ENCODE results near the gene PKMYT1. TPM values are rescaled to one million over a fixed set of nuclear protein-coding genes. Genes with fewer than 3 reads are reported as not detected.

The PKMYT1 gene
- total and polyA plus RNA-seq, 2 of the 4 experiments (the other 2 are of a cell fraction), result 1.8 to 14.9 TPM

DNA sequence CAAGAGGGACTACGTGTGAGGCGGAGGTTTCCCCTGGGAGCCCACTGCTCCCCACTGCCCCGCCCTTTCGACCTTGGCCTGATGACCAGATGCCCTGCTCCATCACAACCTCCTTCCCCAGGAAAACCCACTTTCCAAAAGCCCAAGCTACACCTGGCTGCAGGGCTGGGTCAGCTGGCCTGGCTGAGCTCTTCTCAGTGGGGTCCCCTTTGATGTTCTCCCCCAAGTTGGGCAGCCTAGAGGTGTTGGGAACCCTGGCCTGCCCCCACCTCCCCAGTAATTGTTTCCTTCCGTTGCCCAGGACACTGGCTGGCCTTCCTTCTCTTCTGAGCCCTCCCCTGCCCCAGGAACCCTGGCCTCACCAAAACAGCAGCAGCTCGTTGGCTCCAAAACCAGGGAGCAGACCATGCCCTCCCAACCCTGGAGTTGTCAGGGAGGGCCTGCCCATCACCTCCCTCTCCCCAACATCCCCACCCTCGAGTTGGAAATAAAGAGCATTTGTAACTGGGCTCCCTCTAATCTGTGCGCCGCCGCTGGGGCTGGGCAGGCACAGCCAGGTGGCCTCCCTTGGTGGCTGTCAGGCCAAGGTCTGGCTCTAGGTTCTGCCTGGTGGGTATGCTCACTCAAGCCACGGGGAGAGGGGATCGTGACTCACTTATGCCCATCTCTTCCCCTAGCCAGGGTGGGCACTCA is 33.9 kb upstream of the PKMYT1 start:
- H2AK5ac ChIP-seq (ENCODE audit: low read depth, low read length), result no peak overlapping the region
- H2BK20ac ChIP-seq (ENCODE audit: low read depth, low read length), result no peak overlapping the region
- H4K91ac ChIP-seq (ENCODE audit: insufficient read depth, low read depth, low read length), result no peak overlapping the region
- peaks cover 3% of the 10 kb centered on the region; the same call in 1 of the 2 replicates for H3K4me1 ChIP-seq (ENCODE audit: control insufficient read depth, insufficient read depth, low read length)
- CTCF ChIA-PET, result no interaction called here
- in situ Hi-C loops (cut with MboI; ENCODE audit: low sequenced_read_pairs), result no loop called here
- H4K5ac ChIP-seq (ENCODE audit: low read depth, low read length), result no peak overlapping the region
- ATAC-seq (ENCODE audit: low read depth) (no peak), DNase-seq (no peak)
- no peaks in the 10 kb centered on the region for H3K36me3 ChIP-seq (ENCODE audit: control insufficient read depth, insufficient read depth, low read length)
- H3K9ac ChIP-seq (ENCODE audit: low read depth, low read length), result no peak overlapping the region
- H3K4me2 ChIP-seq (ENCODE audit: low read depth, low read length), result no peak overlapping the region
- H3K14ac ChIP-seq (replicated peaks; ENCODE audit: low read depth, low read length), result no peak overlapping the region
- H2BK120ac ChIP-seq (ENCODE audit: low read depth, low read length), result no peak overlapping the region
- H2AFZ ChIP-seq (replicated peaks; ENCODE audit: low read length, poor library complexity), result no peak overlapping the region
- peaks cover 36% of the 10 kb centered on the region for H3K27me3 ChIP-seq (ENCODE audit: control insufficient read depth, insufficient read depth, low read length)
- no peaks in the 10 kb centered on the region for H3K9me3 ChIP-seq (ENCODE audit: control insufficient read depth, insufficient read depth, low read length)
- dilution Hi-C loops (cut with HindIII; ENCODE audit: low sequenced_read_pairs, unreplicated experiment), result no loop called here
- no peak overlapping the region for H3K4ac ChIP-seq (ENCODE audit: low read depth, low read length)
- no peak overlapping the region for H4K8ac ChIP-seq (ENCODE audit: low read depth in 2 of 2, low read length in 2 of 2)
- no peak overlapping the region for H2BK15ac ChIP-seq (ENCODE audit: low read depth, low read length)
- TF ChIP-seq POLR2A (IDR thresholded peaks at IDR 0.05; ENCODE audit: low read depth, low read length) (no peak), CEBPB (IDR thresholded peaks at IDR 0.05; ENCODE audit: low read depth, low read length) (no peak), CHD1 (IDR thresholded peaks at IDR 0.05; ENCODE audit: low read depth, low read length) (no peak), RCOR1 (IDR thresholded peaks at IDR 0.05; ENCODE audit: insufficient replicate concordance, low read length) (no peak), SMC3 (IDR thresholded peaks at IDR 0.05; ENCODE audit: low read depth, low read length) (no peak), RFX5 (IDR thresholded peaks at IDR 0.05; ENCODE audit: low read depth, low read length) (no peak), NFE2L2 (IDR thresholded peaks at IDR 0.05; ENCODE audit: low read depth, low read length) (no peak), RAD21 (IDR thresholded peaks at IDR 0.05; ENCODE audit: low read length) (no peak), MAZ (IDR thresholded peaks at IDR 0.05; ENCODE audit: borderline replicate concordance, low read depth, low read length) (no peak), FOS (IDR thresholded peaks at IDR 0.05; ENCODE audit: low read depth, low read length) (no peak)
- TF ChIP-seq, protein P1, sequence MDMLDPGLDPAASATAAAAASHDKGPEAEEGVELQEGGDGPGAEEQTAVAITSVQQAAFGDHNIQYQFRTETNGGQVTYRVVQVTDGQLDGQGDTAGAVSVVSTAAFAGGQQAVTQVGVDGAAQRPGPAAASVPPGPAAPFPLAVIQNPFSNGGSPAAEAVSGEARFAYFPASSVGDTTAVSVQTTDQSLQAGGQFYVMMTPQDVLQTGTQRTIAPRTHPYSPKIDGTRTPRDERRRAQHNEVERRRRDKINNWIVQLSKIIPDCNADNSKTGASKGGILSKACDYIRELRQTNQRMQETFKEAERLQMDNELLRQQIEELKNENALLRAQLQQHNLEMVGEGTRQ (IDR thresholded peaks at IDR 0.05; ENCODE audit: low read depth, low read length), result no peak
- TF ChIP-seq, protein P2, sequence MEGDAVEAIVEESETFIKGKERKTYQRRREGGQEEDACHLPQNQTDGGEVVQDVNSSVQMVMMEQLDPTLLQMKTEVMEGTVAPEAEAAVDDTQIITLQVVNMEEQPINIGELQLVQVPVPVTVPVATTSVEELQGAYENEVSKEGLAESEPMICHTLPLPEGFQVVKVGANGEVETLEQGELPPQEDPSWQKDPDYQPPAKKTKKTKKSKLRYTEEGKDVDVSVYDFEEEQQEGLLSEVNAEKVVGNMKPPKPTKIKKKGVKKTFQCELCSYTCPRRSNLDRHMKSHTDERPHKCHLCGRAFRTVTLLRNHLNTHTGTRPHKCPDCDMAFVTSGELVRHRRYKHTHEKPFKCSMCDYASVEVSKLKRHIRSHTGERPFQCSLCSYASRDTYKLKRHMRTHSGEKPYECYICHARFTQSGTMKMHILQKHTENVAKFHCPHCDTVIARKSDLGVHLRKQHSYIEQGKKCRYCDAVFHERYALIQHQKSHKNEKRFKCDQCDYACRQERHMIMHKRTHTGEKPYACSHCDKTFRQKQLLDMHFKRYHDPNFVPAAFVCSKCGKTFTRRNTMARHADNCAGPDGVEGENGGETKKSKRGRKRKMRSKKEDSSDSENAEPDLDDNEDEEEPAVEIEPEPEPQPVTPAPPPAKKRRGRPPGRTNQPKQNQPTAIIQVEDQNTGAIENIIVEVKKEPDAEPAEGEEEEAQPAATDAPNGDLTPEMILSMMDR (conservative IDR thresholded peaks at IDR 0.05; ENCODE audit: low read depth, low read length), result no peak
- TF ChIP-seq, protein P3, sequence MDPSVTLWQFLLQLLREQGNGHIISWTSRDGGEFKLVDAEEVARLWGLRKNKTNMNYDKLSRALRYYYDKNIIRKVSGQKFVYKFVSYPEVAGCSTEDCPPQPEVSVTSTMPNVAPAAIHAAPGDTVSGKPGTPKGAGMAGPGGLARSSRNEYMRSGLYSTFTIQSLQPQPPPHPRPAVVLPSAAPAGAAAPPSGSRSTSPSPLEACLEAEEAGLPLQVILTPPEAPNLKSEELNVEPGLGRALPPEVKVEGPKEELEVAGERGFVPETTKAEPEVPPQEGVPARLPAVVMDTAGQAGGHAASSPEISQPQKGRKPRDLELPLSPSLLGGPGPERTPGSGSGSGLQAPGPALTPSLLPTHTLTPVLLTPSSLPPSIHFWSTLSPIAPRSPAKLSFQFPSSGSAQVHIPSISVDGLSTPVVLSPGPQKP (IDR thresholded peaks at IDR 0.05; ENCODE audit: borderline replicate concordance, low read depth, low read length), result no peak
- H3K27ac ChIP-seq (ENCODE audit: insufficient read depth, low read length), result no peak overlapping the region
- intact Hi-C loops (cut with micrococcal nuclease), result no loop called here
- POLR2A ChIA-PET (ENCODE audit: unreplicated experiment), result no interaction called here
- no peak overlapping the region for H3K56ac ChIP-seq (ENCODE audit: extremely low read depth, insufficient read depth, low read length)
- no peak overlapping the region for H2AK9ac ChIP-seq (replicated peaks; ENCODE audit: low read depth, low read length, poor library complexity)
- no peak overlapping the region for H3K18ac ChIP-seq (ENCODE audit: low read depth, low read length)
- BruUV-seq (replicated peaks), result no TSS peak
- H3K4me3 ChIP-seq (ENCODE audit: insufficient read depth, low read depth, low read length), result no peak overlapping the region
- peaks cover 4% of the 10 kb centered on the region; the same call in 1 of the 2 replicates for H4K20me1 ChIP-seq (ENCODE audit: insufficient read depth, low read length)
- no peak overlapping the region for H3K23ac ChIP-seq (ENCODE audit: low read depth, low read length)
- H2BK5ac ChIP-seq (ENCODE audit: low read depth, low read length, poor library complexity, severe bottlenecking), result no peak overlapping the region
- H3K79me1 ChIP-seq (ENCODE audit: low read depth in 1 of 2, low read length in 2 of 2), result no peaks in the 10 kb centered on the region
- 33% methylated on average over 1 of the region's 12 CpGs; no CpG with 5 or more reads in 1 of the 2 experiments for WGBS, 2 experiments (ENCODE audit: extremely low coverage in 2 of 2, insufficient read length in 1 of 2)
- no peaks in the 10 kb centered on the region for H3K9me1 ChIP-seq (ENCODE audit: insufficient read depth, low read length)
